HG02973 (cell line): ENCODE results near the gene CALB2.

Experiments used
- ATAC-seq: cut with Tn5 transposase; IDR thresholded peaks from one replicate; pipeline ENCODE4 v1.9.1; 2021; ENCODE audit warnings: moderate library complexity; ENCODE audit not compliant: unreplicated experiment

The CALB2 gene

DNA sequence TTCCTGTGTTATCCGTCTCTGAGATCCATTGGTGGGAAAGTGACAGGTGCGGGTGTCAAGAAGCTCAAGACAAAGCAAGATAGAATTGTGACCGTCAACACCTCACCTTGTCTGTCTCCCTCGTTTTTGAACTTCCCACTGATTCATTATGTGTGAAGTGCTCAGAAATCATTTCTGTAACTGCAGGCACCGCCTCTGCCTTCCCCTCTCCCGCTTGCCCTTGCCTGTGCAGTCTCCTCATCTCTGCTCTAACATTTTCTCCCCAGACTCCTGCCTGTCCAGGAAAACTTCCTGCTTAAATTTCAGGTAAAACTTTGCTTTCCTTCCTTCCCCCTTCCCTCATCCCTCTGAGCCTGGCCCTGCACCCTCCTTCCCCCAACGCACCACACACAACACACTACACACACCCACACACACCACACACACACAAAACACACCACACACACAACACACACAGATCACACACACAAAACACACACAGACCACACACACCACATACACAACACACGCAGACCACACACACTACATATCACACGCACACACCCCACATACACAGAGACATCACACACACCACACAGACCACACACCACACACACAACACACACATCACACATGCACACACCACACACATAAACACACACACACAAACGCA is 25.7 kb downstream of the CALB2 start:
- ATAC-seq = no peak

DNA sequence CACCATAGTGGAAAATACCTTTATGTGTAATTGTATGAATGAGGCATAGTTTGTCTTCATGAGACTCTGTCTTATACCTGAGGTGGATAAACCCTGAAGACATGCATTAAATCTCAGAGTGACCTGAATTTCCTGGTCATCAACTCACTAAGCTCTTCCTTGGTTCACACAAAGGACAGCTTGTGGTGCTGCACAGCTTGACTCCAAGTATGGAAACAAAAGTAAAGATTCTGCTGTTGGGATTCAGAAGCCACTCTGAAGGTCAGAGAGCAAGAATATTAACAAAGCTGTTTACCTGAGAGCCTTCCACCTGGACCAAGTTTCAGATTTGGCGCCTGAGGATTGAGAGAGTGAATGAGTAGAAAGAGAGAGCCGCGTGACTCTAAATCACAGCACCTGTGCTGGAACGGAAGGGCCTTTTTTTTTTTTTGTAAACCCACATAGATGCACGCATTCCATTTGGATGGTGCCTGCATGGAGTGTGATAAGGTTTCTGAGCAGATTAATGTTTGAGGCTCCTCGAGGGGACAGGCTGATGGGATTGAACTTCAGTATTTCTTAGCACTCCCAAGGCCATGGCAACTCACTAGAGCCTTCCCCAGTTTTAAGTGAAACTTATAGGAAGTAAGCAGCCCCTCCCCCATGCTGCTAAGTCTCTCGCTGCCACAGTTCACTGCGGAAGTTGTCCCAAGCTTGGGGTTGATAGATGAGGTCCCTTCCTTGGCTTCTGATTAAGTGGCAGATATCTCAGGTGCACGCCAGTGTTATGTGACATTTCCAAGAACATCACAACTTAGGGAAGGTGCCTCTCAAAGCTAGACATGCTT is 28.7 kb downstream of the CALB2 start:
- no peak for ATAC-seq

DNA sequence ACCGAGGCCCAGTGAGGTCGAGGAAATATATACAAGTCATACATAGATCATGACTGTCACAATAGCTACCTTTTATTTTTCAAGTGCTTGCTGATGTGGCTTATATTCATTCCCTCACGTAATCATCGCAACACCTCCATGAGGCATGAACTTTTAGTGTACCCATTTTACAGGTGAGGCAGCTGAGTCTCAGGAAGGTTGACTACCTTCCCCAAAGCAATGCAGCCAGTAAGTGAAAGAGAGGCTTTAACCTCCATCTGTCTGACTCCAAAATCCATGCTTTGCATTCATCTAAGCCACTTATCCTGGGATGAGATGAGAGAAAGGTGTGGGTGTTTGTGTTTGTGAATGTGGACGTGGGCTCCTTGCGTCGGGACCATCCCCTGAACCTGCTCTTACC is 30.8 kb downstream of the CALB2 start:
- no peak for ATAC-seq

DNA sequence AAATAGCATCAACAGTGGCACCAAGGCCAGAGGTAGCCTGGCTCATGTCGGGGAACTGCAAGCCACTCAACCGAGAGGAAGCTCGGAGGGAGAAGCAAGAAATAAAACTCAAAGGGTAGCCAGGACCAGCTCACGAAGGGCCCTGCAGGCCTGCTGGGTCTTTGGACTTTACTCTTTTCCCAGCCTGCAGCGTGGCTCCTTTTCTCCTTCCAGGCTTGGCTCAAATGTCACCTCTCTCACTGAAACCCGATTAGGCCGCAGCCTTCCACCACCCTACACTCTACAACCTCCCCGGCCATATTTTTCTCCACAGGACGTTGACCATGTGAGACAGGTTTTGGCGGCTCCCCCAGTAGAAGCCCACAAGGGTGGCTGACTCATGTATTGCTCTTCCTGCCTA is 38.1 kb downstream of the CALB2 start:
- no peak for ATAC-seq

DNA sequence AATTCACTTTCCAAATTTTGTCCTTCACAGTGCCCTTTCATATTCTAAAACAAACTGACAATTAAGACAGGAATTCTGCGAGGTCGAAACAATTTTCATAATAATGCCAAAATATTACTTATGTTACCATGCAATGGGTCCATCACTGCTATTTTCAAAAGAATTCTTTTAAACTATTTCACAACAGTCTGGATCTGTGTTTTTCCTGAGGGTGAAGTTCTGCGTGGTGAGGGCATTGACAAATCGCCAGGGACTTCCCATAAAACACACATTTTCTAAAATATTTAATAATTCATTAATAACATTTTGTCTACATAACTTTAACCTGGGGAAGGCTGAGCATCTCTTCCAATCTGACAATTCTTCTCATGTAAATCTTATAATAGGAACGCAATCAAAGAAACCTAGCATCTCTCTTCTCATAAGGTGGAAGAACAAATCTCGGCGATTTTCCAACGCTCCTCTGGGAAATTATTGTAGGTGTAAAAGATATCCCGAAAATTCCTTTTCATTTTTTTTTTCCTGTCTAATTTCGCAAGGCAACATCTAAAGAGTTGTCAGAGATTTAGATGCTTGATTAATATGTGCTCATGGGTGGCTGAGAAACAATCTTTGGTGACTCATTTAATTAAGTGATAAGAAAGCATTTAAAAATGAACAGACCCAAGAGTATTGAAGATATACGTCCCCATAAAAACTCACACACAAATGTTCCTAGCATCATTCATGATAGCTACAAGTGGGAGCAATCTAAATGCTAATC is 41.5 kb downstream of the CALB2 start:
- ATAC-seq = no peak

DNA sequence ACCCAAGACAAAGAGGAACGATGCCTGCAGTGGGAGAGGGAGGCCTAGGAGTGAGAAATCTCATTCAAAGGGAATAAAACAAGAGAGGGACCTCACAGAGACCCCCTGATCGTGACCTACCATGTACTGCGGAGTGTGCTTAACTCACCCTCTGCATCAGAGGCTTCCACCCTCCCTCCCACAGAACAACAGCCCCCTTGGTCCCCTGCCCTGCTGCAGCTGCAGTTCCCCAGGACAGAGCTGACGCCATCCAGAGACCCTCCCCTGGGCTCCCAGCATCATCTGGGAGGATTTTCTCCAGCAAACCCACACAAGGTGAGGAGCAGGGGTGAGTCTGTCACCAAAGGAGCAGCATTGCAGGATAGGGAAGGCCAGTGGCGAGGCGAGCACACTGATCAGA is 43.5 kb downstream of the CALB2 start:
- no peak for ATAC-seq

DNA sequence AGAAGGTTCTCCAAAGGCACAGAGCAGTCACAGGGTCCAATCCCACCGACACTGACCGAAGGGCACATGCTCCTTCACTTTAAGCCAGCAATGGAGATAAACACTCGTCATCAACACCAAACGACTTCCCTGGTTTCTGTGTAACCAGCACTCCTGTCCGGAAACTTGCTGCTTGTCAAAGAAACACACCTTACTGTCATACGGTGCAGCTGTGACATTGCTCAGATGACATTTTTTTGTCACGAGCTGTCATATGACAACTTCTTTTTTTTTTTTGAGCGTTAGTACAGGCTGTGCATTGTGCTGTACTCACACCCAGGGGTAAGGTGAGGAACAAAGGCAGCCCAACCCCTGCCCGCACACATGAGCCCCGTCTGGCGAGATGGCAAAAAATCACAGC is 44.2 kb downstream of the CALB2 start:
- ATAC-seq = no peak

DNA sequence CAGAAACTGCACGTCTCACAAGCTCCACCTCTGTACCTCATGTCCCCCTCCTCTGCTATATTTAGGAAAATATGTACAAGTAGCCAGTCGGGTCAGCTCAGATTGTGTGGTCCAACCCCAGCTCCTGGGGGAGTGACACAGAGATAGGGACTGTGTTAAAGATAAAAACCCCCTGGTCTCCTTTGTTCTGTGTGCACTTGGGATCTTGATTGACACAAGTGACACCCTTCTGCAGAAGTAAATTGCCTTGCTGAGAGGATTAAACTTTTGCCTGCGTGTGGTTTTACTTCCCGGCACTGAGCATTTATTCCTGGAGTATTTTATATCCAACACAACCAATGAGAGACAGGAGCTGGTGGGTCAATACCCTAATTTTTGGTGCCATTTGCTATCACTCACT is 45.8 kb downstream of the CALB2 start:
- ATAC-seq = no peak

DNA sequence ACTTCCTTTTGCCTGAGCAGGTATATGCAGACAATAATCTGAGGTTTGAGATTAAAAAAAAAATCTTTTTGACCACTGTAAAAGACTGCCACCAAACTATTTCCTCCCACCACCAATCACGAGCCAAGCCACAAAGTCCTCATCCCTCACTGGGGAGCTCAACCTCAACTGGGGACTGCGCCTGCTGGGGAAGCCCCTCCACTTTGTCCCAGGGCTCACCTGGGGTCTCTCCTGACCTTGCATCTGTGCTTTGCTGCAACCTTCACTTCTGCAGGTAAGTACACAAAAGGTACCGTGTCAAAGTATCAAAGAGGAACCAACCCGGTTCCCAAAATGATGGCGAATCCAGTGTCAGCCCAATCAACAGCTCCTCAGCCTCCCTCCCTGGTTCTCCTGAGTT is 47.8 kb downstream of the CALB2 start:
- ATAC-seq = no peak

DNA sequence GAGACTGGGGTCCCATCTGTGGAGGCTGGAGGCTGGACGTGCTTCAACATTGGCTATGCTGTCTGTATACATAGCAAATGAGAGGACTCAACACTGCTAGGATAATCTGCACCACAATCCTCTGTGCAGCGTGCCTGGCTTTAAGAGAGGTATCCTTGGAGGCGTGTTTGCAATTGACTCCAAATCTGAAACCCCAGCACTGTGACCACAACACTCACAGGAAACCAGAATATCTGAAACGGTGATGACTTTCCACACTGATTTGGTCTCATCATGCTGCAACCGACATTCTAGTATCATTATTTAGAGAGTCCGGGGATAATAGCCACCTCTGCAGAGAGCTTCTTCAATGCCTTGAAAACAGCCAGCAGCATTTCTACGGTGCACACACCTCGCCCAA is 48.2 kb downstream of the CALB2 start:
- ATAC-seq = no peak

DNA sequence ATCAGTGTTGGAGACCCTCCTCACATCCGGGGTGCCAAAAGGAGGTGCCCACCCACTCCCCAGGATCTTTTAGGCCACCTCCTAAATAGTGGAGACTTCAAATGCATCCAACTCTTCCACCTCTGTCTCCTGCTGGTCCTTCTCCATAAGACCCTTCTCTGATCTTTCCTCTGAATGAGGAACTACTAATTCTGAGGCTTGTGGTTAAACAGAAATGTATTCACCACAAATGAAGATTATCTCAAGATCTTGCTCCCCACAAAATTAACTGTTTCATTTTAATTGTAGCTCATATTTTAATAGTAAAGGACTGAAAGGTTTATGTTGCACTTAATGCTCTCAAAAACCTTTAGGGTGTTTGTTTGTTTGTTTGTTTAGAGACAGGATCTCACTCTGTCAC is 49.2 kb downstream of the CALB2 start:
- no peak for ATAC-seq

DNA sequence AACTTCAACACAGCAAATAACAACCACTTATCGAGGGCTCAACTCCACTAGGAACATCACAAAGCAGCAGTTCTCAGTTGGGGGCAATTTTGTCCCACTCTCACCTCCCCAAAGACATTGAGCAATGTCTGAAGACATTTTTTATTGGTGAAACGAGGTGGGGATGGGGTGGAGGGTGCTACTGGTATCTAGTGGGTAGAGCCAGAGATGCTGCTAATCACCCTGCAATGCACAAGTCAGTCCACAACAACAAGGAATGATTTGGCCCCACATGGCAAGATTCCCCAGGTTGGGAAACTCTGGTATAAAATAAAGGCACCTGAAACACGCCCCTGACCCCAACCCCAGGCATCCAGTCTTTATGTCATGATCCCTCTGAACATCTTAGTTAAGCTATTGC is 50.0 kb downstream of the CALB2 start:
- no peak for ATAC-seq

DNA sequence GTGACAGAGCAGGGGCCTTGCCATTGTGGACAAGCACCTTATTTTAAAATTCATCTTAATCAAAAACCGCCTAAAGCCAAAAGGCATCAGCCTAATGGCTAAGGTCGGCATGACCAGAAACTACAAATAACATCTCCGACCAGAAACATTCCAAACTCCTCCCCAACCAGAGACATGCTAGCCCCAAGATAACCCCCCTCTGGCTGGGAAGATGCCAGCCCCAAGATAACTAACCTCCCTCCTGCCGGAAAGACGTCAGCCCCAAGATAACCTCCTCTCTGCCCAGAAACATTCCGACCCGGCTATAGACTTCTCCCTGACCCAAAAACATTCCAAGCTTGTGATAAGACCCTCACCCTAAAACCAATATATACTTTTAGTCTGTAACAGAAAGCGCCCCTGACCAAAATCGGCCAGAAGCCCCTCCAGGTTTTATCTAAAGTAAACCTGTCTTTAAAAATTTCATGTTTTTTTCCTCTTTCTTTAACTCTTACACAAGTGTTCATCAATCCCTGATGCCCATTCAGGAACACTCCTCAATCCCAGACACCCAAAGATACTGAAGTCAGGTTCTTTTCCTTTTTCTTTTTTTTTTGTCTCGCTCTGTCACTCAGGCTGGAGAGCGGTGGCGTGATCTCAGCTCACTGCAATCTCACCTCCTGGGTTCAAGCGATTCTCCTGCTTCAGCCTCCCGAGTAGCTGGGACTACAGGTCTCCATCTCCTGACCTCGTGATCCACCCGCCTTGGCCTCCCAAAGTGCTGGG is 50.7 kb downstream of the CALB2 start:
- ATAC-seq = no peak

DNA sequence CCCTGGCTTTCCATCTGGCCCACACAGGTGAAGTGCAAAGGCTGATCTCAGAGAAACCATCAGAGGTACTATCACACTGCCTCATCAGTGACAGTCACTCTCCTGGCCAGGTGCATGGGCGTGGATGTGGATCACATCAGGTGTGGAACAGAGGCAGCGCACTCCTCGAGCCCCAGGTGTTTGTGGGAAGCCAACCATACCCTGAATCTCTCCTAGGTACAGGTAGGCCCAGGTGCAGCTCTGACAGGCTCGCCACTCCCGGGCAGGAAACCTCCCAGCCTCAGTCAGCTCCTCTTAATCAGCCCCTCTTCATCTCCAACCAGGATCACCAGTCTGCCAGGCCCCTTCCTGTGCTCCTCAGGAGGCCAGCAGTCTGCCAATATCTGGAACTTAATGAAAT is 51.6 kb downstream of the CALB2 start:
- no peak for ATAC-seq

DNA sequence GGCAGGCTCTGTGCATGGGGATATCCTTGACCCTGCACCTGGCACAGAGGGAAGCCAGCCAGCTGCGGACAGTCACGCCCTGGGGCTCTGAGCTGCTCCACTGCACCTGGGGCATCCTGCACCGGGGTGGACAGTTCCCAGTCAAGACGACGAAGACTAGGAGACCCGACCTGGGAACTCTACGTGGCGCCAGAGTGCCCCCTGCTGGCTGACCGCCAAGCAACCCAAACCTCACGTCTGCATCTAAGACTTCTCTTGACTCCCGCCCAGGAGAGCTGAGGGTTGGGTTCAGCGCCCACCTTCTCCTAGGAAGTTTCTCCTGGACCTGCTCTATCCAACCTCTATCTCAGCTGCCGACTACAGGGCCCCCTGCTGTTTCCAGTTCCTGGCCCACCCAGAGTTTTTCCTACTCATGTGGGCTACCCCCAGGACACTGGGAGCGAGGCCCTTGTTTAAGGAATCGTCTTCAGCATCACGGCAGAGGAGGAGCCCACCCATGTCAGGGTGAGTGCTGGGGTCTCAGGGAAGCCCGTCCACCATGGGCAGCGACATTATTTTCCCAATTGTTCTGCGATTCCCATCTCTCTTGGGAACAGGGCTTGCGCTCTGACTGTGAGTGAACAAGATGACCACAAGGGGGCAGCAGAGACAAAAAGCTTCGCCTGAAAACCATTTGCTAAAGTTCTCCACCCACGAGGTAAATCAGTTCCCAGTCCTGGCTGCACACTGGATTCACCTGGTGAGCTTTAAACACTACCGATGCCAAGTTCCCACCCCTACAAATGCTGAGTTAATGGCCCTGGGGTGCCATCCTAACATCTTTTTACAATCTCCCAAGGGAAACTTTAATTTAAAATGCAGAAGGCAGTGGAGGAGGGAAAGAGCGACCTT is 54.0 kb downstream of the CALB2 start:
- no peak for ATAC-seq

DNA sequence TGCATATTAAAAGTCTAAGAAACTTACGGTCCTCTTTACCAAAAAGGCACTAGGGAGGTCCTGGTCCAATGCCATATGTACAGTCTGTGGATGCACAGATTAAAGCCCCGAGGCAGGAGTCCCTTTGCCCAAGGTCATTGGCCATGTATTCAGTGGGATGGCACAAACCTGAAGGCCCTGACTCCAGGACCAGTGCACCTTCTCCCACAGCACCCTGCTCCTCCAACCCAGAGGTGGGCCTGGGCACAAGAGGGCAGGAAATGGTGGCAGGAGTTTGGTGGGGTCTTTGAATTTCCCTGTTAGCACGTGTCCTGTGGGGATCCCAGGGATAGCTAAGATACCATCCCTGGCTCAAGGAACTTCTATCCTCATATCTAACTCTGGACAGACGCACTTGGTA is 54.8 kb downstream of the CALB2 start:
- no peak for ATAC-seq

DNA sequence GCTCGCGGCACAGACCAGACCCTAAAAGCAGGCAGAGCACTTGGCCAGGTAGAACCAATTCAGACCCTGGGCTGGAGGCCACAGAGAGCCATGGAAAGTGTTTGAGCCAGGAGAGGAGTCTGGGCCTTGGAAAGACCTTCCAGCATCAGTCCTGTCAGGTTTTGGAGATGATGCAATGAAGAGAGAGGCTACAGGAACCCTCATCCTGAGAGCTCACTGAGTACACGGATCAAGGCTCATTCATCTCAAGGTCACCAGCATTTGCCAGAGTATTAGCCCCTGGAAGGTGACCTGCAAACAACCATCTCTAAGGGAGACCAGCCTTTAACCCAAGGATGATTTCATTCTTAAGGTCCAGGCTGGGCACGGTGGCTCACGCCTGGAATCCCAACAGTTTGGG is 55.5 kb downstream of the CALB2 start:
- ATAC-seq = no peak

DNA sequence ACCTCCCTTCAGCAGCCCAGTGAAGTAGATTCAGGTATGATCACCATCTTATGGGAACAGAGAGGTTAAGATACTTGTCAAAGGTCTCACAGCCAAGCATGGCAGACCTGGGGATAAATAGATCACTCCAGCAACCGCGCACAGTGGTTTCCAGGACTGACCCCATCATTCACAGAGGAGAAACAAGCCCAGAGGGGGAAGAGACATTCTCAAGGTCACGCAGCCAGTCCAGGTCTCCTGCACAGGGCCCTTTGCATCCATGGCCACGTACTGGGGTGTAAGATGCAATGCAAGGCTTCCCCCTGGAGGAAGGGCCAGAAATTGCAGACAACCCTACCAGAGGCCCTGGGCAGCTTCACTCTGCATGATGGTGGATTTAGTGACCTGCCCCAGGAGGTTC is 63.4 kb downstream of the CALB2 start:
- no peak for ATAC-seq

DNA sequence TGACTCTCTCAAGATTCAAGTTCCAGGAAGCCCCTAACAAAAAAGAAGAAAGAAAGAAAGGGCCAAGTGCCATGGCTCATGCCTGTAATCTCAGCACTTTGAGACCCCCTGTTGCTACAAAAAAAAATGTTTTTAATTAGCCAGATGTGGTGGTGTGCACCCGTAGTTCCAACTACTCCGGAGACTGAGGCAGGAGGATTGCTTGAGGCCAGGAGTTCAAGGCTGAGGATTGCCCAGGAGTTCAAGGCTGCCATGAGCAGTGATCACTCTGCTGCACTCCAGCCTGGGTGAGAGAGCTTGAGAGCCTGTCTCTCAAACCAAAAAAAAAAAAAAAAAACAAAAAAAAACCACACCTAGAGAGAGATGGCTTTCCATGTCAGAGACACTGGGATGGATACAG is 64.5 kb downstream of the CALB2 start:
- no peak for ATAC-seq

DNA sequence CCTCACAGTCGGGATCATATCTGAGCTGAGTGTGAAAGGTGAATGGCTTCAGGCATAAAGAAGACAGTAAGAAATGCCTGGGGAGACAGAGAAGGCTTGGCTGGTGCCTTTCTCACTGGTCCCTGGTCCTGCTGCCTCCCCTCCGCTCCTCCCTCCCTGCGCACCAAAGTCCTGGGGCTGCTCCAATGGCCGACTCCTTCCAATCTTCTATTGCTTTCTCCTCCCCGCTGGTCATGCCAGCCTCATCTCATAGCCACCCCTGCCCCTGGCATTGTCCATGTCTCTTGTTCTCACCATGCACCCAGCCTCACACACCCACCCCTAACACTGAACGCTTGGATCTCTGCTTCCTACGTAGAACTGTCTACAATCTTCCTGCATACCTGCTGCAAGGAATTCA is 65.3 kb downstream of the CALB2 start:
- no peak for ATAC-seq
